HG03575 (cell line): ENCODE results near the gene VIPR2.
"Not testable (repeated sequence)": the region's sequence is repeated elsewhere in the genome, so short reads cannot be mapped to it uniquely, and the experiment has no call there.

ENCODE experiments used
- ATAC-seq: cut with Tn5 transposase; IDR thresholded peaks from one replicate; pipeline ENCODE4 v1.9.1; 2021; ENCODE audit not compliant: unreplicated experiment, insufficient number of reproducible peaks, low FRiP score; ENCODE audit errors: extremely low read depth

Gene VIPR2

GRCh38 chr7:159083698-159084068 is 61.0 kb downstream of the VIPR2 start:
- ATAC-seq: no peak

- no peak for ATAC-seq
Observed at GRCh38 chr7:159083001-159083697, 61.5 kb downstream of the VIPR2 start.

GRCh38 chr7:159082075-159082474 is 62.6 kb downstream of the VIPR2 start:
- ATAC-seq: not testable (repeated sequence)

GRCh38 chr7:159078911-159079270 is 65.8 kb downstream of the VIPR2 start:
- no peak for ATAC-seq

GRCh38 chr7:159078193-159078910 is 66.3 kb downstream of the VIPR2 start:
- ATAC-seq: no peak

- ATAC-seq: no peak
Observed at GRCh38 chr7:159076333-159076732, 68.3 kb downstream of the VIPR2 start.

GRCh38 chr7:159075563-159076238 is 69.0 kb downstream of the VIPR2 start:
- no peak for ATAC-seq

GRCh38 chr7:159071260-159071659 is 73.4 kb downstream of the VIPR2 start:
- no peak for ATAC-seq

GRCh38 chr7:159070431-159071148 is 74.1 kb downstream of the VIPR2 start:
- no peak for ATAC-seq

GRCh38 chr7:159068893-159069448 is 75.7 kb downstream of the VIPR2 start:
- no peak for ATAC-seq

- no peak for ATAC-seq
Observed at GRCh38 chr7:159068488-159068811, 76.2 kb downstream of the VIPR2 start.

- ATAC-seq: no peak
Observed at GRCh38 chr7:159067576-159068487, 76.8 kb downstream of the VIPR2 start.

GRCh38 chr7:159066816-159067575 is 77.7 kb downstream of the VIPR2 start:
- no peak for ATAC-seq

- ATAC-seq: no peak
Observed at GRCh38 chr7:159065852-159066480, 78.7 kb downstream of the VIPR2 start.

- ATAC-seq: no peak
Observed at GRCh38 chr7:159064816-159065510, 79.7 kb downstream of the VIPR2 start.

- ATAC-seq: no peak
Observed at GRCh38 chr7:159064121-159064815, 80.4 kb downstream of the VIPR2 start.
